Measurements from ENCODE around the gene KIAA1328. TPM values are rescaled to one million over a fixed set of nuclear protein-coding genes. Genes with fewer than 3 reads are reported as not detected.
A peak's percentile ranks its signal among the peaks of the same experiment; 100 is the strongest.

The KIAA1328 gene
- total and polyA plus RNA-seq, 8 donors = 2.1 to 5.2 (median 3.6) TPM

DNA sequence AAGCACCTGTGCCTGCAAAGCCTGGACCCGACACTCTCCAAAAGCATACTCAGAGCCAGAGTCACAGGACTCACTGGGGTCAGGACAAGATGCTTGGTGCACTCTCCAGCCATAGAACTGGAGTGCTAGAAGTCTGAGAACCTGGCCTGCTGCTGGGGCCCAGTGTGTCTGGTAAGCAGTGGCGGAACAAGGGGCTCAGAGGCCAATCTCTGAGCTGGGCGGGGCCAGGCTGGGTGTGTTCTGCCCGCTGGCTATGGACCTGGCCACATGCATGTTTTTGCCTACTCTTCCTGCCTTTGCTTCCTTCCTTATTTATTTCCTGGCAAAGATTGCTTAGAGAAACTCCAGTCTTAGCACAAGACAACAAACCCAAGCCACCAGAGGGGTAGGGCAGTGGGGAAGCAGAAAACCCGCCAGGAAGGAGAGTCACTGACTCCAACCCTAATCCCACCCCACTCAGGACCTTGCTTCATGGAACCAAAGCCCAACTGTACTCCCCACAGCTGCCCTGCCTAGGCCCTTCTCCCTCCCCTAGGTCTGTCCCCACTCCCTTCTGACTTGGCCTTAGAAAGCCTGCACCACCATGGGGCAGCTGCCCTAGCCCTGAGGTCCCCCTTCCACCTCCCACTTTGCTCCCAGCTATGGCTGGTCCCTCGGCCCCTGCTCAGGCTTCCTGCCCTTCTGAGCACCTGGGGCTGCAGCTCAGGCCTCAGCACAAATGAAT, 421.1 kb downstream of the KIAA1328 start:
- FAIRE-seq = no peak
- Histone ChIP-seq H3K4me1 (no peaks in the 10 kb centered on the region), H3K27me3 (no peaks in the 10 kb centered on the region), H3K9me3 (no peaks in the 10 kb centered on the region), H3K36me3 (no peaks in the 10 kb centered on the region), H3K4me3 (no peak overlapping the region), H3K27ac (no peak overlapping the region)
- WGBS, 2 donors = 92 to 94% methylated on average over 6 of the region's 6 CpGs
- intact Hi-C loops (cut with DNase I) = no loop called here
- TF ChIP-seq, protein P1, sequence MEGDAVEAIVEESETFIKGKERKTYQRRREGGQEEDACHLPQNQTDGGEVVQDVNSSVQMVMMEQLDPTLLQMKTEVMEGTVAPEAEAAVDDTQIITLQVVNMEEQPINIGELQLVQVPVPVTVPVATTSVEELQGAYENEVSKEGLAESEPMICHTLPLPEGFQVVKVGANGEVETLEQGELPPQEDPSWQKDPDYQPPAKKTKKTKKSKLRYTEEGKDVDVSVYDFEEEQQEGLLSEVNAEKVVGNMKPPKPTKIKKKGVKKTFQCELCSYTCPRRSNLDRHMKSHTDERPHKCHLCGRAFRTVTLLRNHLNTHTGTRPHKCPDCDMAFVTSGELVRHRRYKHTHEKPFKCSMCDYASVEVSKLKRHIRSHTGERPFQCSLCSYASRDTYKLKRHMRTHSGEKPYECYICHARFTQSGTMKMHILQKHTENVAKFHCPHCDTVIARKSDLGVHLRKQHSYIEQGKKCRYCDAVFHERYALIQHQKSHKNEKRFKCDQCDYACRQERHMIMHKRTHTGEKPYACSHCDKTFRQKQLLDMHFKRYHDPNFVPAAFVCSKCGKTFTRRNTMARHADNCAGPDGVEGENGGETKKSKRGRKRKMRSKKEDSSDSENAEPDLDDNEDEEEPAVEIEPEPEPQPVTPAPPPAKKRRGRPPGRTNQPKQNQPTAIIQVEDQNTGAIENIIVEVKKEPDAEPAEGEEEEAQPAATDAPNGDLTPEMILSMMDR (IDR thresholded peaks at IDR 0.05) = no peak
- ATAC-seq = no peak
- no peak for DNase-seq

DNA sequence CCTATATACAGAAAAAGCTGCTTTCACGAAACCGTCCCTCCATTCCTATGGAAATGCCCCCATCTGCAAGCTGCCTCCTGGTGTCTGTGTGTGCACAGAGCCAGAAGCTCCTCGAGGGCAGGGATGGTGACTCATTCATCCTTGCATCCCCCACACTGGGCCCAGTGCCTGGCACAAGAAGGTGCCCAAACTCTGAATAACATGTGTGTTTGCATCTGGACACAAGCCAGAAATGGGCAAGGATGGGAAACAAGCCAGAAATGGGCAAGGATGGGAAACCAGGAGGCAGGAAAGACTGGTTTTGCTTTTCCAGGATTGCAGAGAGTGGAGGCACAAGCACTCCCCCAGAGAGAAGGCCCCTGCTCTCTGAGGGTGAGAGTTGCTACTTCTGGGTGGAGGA, 422.8 kb downstream of the KIAA1328 start:
- H3K27ac ChIP-seq = no peak overlapping the region
- intact Hi-C loops (cut with DNase I) = no loop called here
- no peaks in the 10 kb centered on the region for H3K4me1 ChIP-seq
- no peak overlapping the region for H3K4me3 ChIP-seq
- H3K27me3 ChIP-seq = no peaks in the 10 kb centered on the region
- peak in 3 of 6 donors; percentile 21 to 59 (median 57) for DNase-seq
- TF ChIP-seq, protein P1 (IDR thresholded peaks at IDR 0.05) = no peak
- 70 to 72% methylated on average over 3 of the region's 3 CpGs for WGBS, 2 donors
- ATAC-seq = no peak
- H3K9me3 ChIP-seq = no peaks in the 10 kb centered on the region
- H3K36me3 ChIP-seq = no peaks in the 10 kb centered on the region
- FAIRE-seq = no peak

DNA sequence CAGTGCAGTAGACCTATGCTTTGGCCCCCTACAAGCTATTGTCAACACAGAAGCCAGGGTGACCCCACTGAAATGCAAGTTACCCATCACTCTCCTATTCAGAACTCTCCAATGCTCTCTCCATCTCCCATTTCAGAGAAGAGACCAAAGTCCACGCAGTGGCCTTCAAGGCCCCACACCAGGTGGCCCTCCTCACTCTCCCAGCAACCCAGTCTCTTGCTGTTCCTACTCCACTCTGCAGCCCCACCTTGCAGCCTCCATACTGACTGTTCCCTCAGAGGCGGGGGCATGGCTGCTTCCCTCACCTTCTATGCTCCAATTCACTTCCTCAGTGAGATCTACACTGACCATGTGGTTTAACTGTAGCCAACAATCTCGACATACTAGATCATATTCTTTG, 423.4 kb downstream of the KIAA1328 start:
- no peak for FAIRE-seq
- no peaks in the 10 kb centered on the region for H3K27me3 ChIP-seq
- 66 to 75% methylated on average over 3 of the region's 3 CpGs for WGBS, 2 donors
- no peaks in the 10 kb centered on the region for H3K36me3 ChIP-seq
- no peaks in the 10 kb centered on the region for H3K4me1 ChIP-seq
- no peak overlapping the region for H3K4me3 ChIP-seq
- intact Hi-C loops (cut with DNase I) = no loop called here
- no peak for ATAC-seq
- no peak for DNase-seq
- H3K9me3 ChIP-seq = no peaks in the 10 kb centered on the region
- TF ChIP-seq, protein P1 (IDR thresholded peaks at IDR 0.05) = no peak
- no peak overlapping the region for H3K27ac ChIP-seq

DNA sequence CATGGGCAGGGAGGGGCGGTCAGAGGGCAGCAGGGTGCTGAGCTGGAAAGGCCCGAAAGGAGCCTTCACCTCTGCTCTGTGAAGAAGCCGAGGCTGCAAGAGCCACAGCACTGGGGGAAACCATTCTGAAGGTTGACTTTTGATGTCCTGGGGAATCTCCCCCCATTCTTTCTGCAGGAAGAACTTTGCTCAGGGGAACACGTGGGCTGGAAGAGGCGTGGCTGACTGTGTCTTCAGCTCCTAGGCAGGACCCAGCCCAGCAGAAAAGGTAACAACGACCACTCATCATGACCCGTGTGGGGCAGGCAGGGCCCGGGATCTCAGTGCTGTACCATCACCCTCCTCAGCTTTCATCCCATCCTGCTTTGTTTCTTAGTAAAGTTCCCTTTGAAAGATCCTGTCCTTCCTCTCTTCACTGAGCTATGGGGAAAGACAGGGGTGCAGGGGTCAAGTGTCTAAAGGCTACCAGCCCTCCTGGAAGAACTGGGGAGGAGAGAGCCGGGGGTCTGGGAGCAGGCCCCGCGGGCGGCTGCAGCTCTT, 424.0 kb downstream of the KIAA1328 start:
- no peaks in the 10 kb centered on the region for H3K27me3 ChIP-seq
- WGBS, 2 donors = 60 to 68% methylated on average over 12 of the region's 12 CpGs
- peak in 2 of 4 donors; percentile 12 to 42 for ATAC-seq
- H3K27ac ChIP-seq = peak overlapping the region in 1 of 4 donors; percentile 36
- TF ChIP-seq, protein P1 (IDR thresholded peaks at IDR 0.05) = no peak
- FAIRE-seq = no peak
- H3K4me1 ChIP-seq = no peaks in the 10 kb centered on the region
- intact Hi-C loops (cut with DNase I) = no loop called here
- H3K9me3 ChIP-seq = no peaks in the 10 kb centered on the region
- H3K4me3 ChIP-seq = peak overlapping the region in 3 of 4 donors; percentile 37 to 56 (median 46)
- H3K36me3 ChIP-seq = no peaks in the 10 kb centered on the region
- DNase-seq = peak in 1 of 6 donors; percentile 20
